Stimulated activated CD4-positive, alpha-beta T cell treated with anti-CD3 and anti-CD28 coated beads, Interleukin-12 subunit alpha, Interleukin-12 subunit beta, amount 100 ng/mL, for 24 hours (primary cell): ENCODE measurements around the gene CYTIP.
A peak's percentile ranks its signal among the peaks of the same experiment; 100 is the strongest.

Source experiments
- DNase-seq, 2 experiments: peaks; one replicate each; pipeline ENCODE4 v3.0.0-alpha.2; 2020; ENCODE audit warnings: low read depth in 2 of 2

CYTIP gene

GRCh38 chr2:157443795-157444640 is at the start of gene CYTIP:
TSS of gene CYTIP (minus strand) at chr2:157444089. CDS start at chr2:157444020, 69 bp downstream.
- no peak for DNase-seq

- peak; percentile 45 to 59 for DNase-seq
Measured at GRCh38 chr2:157492189-157492773, 48.4 kb upstream of the CYTIP start.

DNA sequence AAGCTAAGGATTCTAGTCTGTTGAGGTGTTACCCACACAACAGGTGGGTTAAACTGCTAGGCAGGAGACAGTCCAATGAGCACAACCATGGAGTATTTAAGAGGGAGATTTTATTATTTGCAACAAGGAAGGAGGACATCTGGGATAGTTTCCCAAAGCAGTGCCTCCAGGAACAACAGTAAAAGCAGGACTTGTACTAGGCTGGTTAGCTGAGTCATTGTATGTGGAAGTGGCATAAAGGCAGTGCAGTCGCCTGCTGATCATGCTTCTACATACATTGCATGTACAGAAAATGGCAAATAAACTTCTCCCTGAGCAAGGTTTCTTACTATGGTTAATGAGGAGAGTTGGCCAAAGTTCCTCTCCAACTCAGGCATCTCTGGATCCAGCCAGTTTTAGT is 46.1 kb upstream of the CYTIP start:
- no peak for DNase-seq

DNA sequence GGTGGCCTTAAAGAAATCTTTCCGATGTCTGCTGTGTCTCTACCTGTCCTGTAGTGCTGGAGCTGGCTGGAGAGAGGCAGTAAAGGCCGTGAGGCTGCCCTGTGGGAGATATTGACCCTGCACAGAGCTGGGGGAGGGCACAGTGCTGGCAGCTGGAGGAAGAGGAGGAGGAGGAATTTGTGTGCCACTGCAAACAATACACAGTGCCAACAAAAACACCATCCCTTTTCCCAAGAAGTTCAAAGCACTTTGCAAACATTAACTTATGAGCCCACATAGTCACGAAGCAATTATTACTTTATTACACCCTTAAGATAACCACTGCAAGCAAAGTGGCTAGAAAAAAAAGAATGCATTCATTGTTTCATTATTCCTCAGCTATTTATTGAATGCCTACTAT is 45.0 kb upstream of the CYTIP start:
- no peak for DNase-seq

DNA sequence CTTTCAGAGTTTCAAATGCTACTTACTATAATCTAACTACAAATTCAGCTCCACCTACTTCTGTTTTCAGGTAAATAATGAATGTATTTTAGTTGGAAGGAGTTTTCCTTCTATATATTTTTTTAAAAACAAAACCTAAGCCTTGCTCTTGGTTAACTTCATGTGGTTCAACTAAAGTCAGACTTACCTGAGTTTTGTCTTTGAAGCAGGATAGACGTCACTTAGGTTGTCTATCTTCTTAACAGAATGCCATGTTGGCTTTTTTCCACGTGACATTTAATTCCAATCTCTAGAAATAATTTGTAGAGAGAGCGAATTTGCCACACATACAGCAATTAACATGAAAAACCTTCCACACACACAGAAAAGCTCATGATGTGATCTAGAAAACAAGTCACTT is 43.9 kb upstream of the CYTIP start:
- DNase-seq: no peak

DNA sequence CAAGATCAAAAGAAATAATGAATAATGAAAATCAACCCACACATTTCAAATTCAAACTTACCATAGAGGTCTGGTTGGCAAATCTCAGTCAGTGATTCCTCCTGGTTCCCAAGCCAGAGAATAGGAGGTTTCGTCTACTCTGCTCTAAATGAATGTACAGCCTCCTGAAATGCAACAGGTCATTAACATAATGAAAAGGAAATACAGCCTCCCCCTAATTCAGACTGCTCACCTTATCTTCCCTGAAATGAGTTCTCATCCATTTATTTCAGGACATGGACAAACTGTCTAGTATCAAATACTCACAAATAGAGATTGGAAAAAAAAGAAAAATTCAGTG is 43.4 kb upstream of the CYTIP start:
- no peak for DNase-seq

DNA sequence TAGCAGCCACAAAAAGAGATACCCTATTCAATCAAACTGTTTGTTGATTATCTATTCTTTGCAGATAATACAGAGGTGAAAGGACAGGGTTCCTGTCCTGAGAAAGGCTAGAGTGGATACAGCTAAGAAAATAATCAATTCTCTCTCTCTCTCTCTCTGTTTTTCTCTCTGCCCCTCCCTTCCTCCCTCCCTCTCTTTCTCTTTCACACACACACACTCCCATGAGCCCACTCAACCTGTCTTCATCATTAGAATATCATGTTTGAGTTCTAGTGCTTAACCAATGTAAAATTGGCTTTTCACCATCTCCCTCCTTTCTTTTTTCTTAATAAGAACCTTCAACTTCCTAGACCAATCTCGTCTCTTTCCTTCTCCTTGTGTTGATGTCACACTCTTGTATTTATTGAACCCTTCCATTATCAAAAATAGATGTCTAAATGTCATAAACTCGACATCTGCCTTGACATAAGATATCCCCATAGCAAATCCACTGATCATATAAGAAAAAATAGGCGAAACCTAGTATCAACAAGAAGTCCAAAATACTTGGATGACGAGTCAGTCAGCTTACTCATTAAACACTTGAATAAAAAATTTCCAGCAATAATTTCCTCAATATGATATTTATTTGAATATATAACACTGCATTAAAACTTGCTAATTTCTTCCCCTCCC is 42.8 kb upstream of the CYTIP start:
- DNase-seq: no peak

- peak in 1 of 2 experiments; percentile 47 for DNase-seq
Measured at GRCh38 chr2:157480182-157480961, 36.5 kb upstream of the CYTIP start.

DNA sequence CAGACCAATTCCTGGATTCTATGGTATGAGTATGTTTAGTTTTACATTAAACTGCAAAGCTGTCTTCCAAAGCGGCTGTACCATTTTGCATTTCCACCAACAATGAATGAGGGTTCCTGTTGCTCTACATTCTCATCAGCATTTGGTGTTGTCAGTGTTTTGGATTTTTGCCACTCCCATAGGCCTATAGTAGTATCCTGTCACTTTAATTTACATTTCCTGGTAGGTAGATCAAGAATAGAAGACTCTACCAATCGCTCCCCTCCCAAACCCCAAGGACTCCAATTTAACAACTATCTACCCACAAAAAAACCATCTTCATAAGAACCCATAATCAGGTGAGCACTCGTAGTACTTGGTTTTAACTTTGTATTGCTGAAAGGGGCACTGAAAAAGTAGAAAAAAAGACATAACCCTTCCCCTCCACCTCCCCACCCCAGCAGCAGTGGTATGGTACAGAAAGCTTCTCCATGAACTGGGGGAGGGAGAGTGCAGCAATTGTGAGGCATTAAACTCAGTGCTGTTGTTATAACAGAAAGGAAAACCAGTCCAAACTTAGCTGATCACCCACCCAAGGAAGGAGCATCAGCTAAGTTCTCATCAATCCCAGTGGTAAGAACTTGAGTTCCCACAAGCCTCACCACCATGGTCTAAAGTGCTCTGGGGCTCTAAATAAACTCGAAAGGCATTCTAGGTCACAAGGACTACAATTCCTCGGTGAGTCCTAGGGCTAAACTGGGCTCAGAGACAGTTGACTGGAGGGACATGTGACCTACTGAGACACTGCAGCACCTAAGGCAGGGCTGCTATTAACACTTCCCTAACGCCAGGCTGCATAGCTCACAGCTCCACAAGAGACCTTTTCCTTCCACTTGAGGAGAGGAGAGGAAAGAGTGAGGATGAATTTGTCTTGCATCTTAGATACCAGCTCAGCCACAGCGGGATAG is 35.5 kb upstream of the CYTIP start:
- DNase-seq: no peak

DNA sequence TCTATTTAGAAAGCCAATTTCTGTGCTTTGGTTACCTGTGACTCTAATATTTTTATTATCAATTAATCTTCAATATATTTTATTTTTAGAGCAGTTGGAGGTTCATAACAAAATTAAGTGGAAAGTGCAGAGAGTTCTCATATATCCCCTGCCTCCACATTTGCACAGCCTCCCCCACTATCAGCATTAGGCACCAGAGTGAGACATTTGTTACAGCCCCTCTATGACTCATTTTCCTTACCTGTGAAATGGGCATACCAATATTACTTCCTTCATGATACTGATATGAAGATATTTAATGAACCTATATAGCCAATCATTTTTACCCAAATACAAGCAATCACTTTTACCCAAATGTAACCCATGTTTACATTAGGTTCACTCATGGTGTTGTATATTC is 34.0 kb upstream of the CYTIP start:
- DNase-seq: no peak

- no peak for DNase-seq
Measured at GRCh38 chr2:157476953-157477709, 33.2 kb upstream of the CYTIP start.

DNA sequence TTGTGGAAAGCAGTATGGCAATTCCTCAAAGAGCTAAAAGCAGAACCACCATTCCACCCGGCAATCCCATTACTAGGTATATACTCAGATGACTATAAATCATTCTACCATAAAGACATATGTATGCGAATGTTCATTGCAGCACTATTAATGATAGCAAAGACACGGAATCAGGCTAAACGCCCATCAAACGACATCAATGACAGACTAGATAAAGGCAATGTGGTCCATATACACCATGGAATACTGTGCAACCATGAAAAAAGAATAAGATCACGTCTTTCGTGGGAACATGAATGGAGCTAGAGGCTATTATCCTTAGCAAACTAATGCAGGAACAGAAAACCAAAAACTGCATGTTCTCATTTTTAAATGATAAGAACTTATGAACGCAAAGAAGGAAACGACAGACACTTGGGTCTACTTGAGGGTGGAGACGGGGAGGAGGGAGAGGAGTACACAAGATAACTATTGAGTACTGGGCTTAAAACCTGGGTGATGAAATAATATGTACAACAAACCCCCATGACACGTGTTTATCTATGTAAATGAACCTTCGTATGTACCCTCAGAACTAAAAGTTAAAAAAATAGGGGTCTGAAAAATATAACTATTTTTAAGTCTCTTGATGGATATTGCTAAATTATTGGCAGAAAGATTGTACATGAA is 32.0 kb upstream of the CYTIP start:
- DNase-seq: no peak

DNA sequence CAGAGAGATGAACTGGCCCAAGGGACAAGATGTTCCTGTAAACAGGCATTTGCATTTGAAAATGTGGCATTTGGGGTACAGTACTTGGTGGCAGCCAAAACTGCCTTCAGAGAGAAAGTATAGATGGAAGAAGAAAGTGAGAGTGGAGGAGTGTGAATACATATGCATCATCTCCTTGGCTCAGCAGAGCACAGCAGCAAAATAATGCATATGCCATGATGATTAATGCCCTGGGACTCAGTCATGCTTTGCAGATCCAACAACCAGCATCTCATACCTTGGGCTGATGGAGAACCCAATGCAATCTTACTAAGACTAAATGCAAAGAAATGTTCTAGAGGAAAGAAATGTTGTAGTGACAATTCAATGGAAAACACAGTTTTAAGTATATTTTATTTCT is 29.7 kb upstream of the CYTIP start:
- DNase-seq: no peak

GRCh38 chr2:157471078-157471477 is 27.2 kb upstream of the CYTIP start:
- no peak for DNase-seq

GRCh38 chr2:157470321-157470720 is 26.4 kb upstream of the CYTIP start:
- no peak for DNase-seq

GRCh38 chr2:157469726-157470125 is 25.8 kb upstream of the CYTIP start:
- no peak for DNase-seq

- no peak for DNase-seq
Measured at GRCh38 chr2:157468931-157469708, 25.2 kb upstream of the CYTIP start.

- no peak for DNase-seq
Measured at GRCh38 chr2:157466764-157467163, 22.9 kb upstream of the CYTIP start.

DNA sequence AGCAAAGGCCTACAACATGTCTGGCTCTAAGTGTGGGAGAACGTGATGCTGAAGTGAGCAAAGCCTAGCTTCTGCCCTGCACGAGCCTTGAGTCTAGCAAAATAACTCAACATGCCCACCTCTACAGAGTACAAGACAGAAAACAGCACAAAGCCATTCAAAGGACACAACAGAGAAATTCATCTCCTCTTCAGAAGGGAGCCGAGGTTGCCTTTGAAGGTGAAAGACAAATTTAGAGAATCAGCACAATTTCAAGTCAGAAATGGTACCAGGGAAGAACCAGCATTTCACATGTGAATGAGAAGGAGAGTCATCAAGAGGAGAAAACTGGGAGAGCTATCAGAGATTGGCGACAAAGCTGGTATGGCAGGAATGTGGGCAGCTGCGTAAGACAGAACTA is 21.7 kb upstream of the CYTIP start:
- no peak for DNase-seq
